SK-N-MC (cell line): ENCODE data around the gene ARHGEF17.

ENCODE experiments used
- EZH2 ChIP-seq: fragments of 200-600 bp; sonication (generic); IDR thresholded peaks from one replicate; pipeline ENCODE4 v1.6.1; 2017; ENCODE audit warnings: antibody characterized with exemption
- FOXP2 ChIP-seq: optimal IDR thresholded peaks from 2 replicates; pipeline ENCODE3; 2011; ENCODE audit warnings: mild to moderate bottlenecking, moderate library complexity; ENCODE audit not compliant: insufficient read depth; ENCODE audit errors: extremely low read length, control extremely low read depth
- POLR2AphosphoS5 ChIP-seq: IDR thresholded peaks from 2 replicates; pipeline ENCODE4 v1.6.1; 2012; ENCODE audit warnings: mild to moderate bottlenecking, low read depth, low read length, borderline replicate concordance

DNA sequence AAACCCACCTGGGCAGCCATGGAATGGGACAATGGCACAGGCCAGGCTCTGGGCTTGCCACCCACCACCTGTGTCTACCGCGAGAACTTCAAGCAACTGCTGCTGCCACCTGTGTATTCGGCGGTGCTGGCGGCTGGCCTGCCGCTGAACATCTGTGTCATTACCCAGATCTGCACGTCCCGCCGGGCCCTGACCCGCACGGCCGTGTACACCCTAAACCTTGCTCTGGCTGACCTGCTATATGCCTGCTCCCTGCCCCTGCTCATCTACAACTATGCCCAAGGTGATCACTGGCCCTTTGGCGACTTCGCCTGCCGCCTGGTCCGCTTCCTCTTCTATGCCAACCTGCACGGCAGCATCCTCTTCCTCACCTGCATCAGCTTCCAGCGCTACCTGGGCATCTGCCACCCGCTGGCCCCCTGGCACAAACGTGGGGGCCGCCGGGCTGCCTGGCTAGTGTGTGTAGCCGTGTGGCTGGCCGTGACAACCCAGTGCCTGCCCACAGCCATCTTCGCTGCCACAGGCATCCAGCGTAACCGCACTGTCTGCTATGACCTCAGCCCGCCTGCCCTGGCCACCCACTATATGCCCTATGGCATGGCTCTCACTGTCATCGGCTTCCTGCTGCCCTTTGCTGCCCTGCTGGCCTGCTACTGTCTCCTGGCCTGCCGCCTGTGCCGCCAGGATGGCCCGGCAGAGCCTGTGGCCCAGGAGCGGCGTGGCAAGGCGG is 11.4 kb upstream of the ARHGEF17 start:
- TF ChIP-seq POLR2AphosphoS5 (no peak), EZH2 (no peak), FOXP2 (no peak)
